IMR-90 (cell line): ENCODE data around the gene CHST3.

Source experiments
- BHLHE40 ChIP-seq: fragments of 150-350 bp; IDR thresholded peaks from 2 replicates; pipeline ENCODE4 v1.6.1; 2016; ENCODE audit warnings: mild to moderate bottlenecking, low read depth, low read length
- CEBPB ChIP-seq: IDR thresholded peaks from 2 replicates; pipeline ENCODE4 v1.6.1; 2012; ENCODE audit warnings: low read depth, low read length, improper control_type of control experiment
- CHD1 ChIP-seq: IDR thresholded peaks from 2 replicates; pipeline ENCODE4 v1.6.1; 2012; ENCODE audit warnings: low read depth, low read length, improper control_type of control experiment
- CTCF ChIP-seq: conservative IDR thresholded peaks from 2 replicates; pipeline ENCODE4 v1.5.1; 2012; ENCODE audit warnings: mild to moderate bottlenecking, low read depth, low read length, improper control_type of control experiment
- FOS ChIP-seq: fragments of 150-350 bp; IDR thresholded peaks from 2 replicates; pipeline ENCODE4 v1.6.1; 2016; ENCODE audit warnings: low read depth, low read length
- MAFK ChIP-seq: IDR thresholded peaks from 2 replicates; pipeline ENCODE4 v1.6.1; 2012; ENCODE audit warnings: low read depth, low read length, improper control_type of control experiment
- MAZ ChIP-seq: IDR thresholded peaks from 2 replicates; pipeline ENCODE4 v1.6.1; 2012; ENCODE audit warnings: low read depth, mild to moderate bottlenecking, low read length, improper control_type of control experiment, moderate library complexity, borderline replicate concordance
- MXI1 ChIP-seq: IDR thresholded peaks from 2 replicates; pipeline ENCODE4 v1.6.1; 2012; ENCODE audit warnings: low read depth, mild to moderate bottlenecking, low read length, moderate library complexity, borderline replicate concordance
- POLR2A ChIP-seq: IDR thresholded peaks from 2 replicates; pipeline ENCODE4 v1.6.1; 2012; ENCODE audit warnings: mild to moderate bottlenecking, low read depth, low read length
- RAD21 ChIP-seq: IDR thresholded peaks from 2 replicates; pipeline ENCODE4 v1.6.1; 2012; ENCODE audit warnings: low read length, improper control_type of control experiment
- RCOR1 ChIP-seq: IDR thresholded peaks from 2 replicates; pipeline ENCODE4 v1.6.1; 2012; ENCODE audit warnings: mild to moderate bottlenecking, low read length, improper control_type of control experiment; ENCODE audit not compliant: insufficient replicate concordance
- SMC3 ChIP-seq: fragments of 150-350 bp; IDR thresholded peaks from 2 replicates; pipeline ENCODE4 v1.6.1; 2016; ENCODE audit warnings: low read depth, mild to moderate bottlenecking, antibody characterized with exemption, low read length, moderate library complexity
- USF2 ChIP-seq: fragments of 150-350 bp; IDR thresholded peaks from 2 replicates; pipeline ENCODE4 v1.6.1; 2017; ENCODE audit warnings: mild to moderate bottlenecking, antibody characterized with exemption, low read length, low read depth

- TF ChIP-seq MAFK (no peak), CTCF (no peak), MAZ (no peak), MXI1 (no peak), CHD1 (no peak), POLR2A (no peak), BHLHE40 (no peak), USF2 (no peak), RAD21 (no peak), FOS (no peak), CEBPB (no peak), SMC3 (no peak), RCOR1 (no peak)
Measured at GRCh38 chr10:72045586-72045985, 81.4 kb downstream of the CHST3 start.
